ENCODE measurements around the gene ZC3HAV1L. TPM values are rescaled to one million over a fixed set of nuclear protein-coding genes. Genes with fewer than 3 reads are reported as not detected.

Gene ZC3HAV1L
- total RNA-seq, 1 experiment from 2014 or later: 11.8 TPM

DNA sequence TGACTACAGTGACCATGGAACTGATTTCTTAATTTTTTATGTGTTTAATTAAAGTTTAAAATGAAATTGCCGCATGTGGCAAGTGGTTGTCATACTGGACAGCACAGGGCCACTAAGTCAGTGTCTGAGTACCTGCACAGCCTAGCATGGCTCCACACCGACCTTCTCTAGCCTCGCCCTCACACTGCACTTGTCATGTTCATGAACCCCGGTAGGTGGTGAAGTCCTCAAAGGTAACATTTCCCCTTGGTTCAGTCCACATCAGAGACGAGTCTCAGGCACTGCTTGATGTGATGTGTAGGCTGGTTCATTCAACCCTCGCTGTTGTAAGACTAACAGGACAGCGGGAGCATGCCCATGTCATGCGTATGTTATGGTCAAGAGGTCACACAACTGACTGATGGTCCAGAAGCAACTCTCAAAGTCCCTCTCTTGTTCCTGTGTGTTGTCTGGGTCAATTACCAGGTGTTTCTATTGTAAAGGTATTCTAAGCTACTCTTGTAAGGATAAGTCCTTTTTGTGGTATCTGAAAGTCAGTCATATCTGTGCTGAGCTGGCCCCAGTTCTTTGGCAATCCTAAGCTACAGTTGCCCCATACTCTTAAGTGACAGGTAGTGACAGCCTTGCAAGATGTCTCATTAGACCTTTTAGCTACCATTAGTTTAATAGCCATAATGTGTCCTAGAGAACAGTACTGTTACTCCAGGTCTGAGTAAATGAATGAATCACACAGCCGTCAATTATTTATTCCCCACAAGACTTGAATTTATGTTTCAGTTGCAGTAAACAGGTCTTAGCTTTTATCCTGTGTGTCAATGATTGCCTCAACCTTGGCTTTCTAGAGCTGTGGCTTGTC lies 32.9 kb upstream of the ZC3HAV1L start (continued):
- TF ChIP-seq, protein P1, sequence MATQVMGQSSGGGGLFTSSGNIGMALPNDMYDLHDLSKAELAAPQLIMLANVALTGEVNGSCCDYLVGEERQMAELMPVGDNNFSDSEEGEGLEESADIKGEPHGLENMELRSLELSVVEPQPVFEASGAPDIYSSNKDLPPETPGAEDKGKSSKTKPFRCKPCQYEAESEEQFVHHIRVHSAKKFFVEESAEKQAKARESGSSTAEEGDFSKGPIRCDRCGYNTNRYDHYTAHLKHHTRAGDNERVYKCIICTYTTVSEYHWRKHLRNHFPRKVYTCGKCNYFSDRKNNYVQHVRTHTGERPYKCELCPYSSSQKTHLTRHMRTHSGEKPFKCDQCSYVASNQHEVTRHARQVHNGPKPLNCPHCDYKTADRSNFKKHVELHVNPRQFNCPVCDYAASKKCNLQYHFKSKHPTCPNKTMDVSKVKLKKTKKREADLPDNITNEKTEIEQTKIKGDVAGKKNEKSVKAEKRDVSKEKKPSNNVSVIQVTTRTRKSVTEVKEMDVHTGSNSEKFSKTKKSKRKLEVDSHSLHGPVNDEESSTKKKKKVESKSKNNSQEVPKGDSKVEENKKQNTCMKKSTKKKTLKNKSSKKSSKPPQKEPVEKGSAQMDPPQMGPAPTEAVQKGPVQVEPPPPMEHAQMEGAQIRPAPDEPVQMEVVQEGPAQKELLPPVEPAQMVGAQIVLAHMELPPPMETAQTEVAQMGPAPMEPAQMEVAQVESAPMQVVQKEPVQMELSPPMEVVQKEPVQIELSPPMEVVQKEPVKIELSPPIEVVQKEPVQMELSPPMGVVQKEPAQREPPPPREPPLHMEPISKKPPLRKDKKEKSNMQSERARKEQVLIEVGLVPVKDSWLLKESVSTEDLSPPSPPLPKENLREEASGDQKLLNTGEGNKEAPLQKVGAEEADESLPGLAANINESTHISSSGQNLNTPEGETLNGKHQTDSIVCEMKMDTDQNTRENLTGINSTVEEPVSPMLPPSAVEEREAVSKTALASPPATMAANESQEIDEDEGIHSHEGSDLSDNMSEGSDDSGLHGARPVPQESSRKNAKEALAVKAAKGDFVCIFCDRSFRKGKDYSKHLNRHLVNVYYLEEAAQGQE (IDR thresholded peaks at IDR 0.05; ENCODE audit: low read depth): no peak
- TF ChIP-seq CBX3 (IDR thresholded peaks at IDR 0.05; ENCODE audit: low read depth) (no peak), POLR2A (IDR thresholded peaks at IDR 0.05; ENCODE audit: borderline replicate concordance, extremely low read depth, insufficient read depth, insufficient read length) (no peak), TCF7L2 (IDR thresholded peaks at IDR 0.05; ENCODE audit: borderline replicate concordance, extremely low read depth, insufficient read depth, insufficient read length) (no peak), ZNF274 (IDR thresholded peaks at IDR 0.05; ENCODE audit: low read depth, low read length) (no peak)

DNA sequence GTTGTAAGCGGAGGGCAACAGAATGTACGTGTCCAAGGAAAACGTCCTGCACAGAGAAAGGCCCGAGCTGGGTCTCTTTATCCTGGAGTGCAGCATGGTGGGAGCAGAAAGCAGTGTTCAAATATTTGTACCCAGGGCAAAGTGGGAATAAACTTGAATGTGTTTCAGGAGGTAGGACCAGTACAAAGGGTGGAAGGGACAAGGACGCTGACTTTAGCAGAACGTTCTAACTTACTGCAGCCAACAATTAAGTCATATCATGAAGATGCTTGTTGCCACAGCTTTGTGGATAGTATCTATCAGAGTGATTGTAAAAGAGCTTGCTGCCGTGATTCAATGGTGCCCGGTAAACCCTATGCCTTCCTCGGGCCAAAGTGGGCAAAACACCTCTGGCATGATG lies 30.5 kb upstream of the ZC3HAV1L start:
- no peak for DNase-seq (ENCODE audit: low read depth, low spot score)
- Histone ChIP-seq H3K27me3 (ENCODE audit: insufficient read depth, low read length) (no peaks in the 10 kb centered on the region), H3K79me2 (ENCODE audit: insufficient read depth, low read length) (no peaks in the 10 kb centered on the region), H3K4me1 (ENCODE audit: control insufficient read depth in 1 of 2, insufficient read depth in 2 of 2, low read length in 2 of 2) (no peaks in the 10 kb centered on the region), H3K9me3 (ENCODE audit: control insufficient read depth in 1 of 2, insufficient read depth in 1 of 2, low read depth in 1 of 2, low read length in 2 of 2) (no peaks in the 10 kb centered on the region), H3K36me3 (ENCODE audit: control insufficient read depth in 1 of 2, insufficient read depth in 2 of 2, low read length in 2 of 2) (peaks cover 15 to 21% of the 10 kb centered on the region in 2 experiments; a peak in 2 of 4 replicates), H3K4me3 (replicated peaks in 1 of 2; ENCODE audit: low read depth in 1 of 2, low read length in 2 of 2) (no peak overlapping the region), H3K9ac (ENCODE audit: low read length) (no peak overlapping the region), H2AFZ (ENCODE audit: low read depth, low read length, poor library complexity, severe bottlenecking) (no peak overlapping the region), H3K9me2 (ENCODE audit: insufficient read depth) (no peaks in the 10 kb centered on the region), H3K27ac (ENCODE audit: low read depth, low read length) (no peak overlapping the region), H4K20me1 (ENCODE audit: insufficient read depth) (no peaks in the 10 kb centered on the region), H3K4me2 (ENCODE audit: low read length) (no peak overlapping the region)
- ChIA-PET RAD21 (ENCODE audit: low non-redundant PET in 1 of 2, low total read pairs in 2 of 2, uncharacterized antibody in 2 of 2, unreplicated experiment in 2 of 2) (no interaction called here), POLR2A (no interaction called here), CTCF (interaction anchor here (1.6 kb wide), 1 partner anchor 9 kb away, joined by 5 read pairs; no protein-coding TSS in a partner anchor)
- BruUV-seq (replicated peaks): no TSS peak
- intact Hi-C loops (cut with micrococcal nuclease): no loop called here
- ATAC-seq: no peak
- TF ChIP-seq CBX3 (IDR thresholded peaks at IDR 0.05; ENCODE audit: low read depth) (no peak), CEBPB (IDR thresholded peaks at IDR 0.05; ENCODE audit: low read depth) (no peak), TCF7L2 (IDR thresholded peaks at IDR 0.05; ENCODE audit: borderline replicate concordance, extremely low read depth, insufficient read depth, insufficient read length) (no peak), EZH2phosphoT487 (IDR thresholded peaks at IDR 0.05; ENCODE audit: borderline replicate concordance) (no peak), FOSL1 (IDR thresholded peaks at IDR 0.05; ENCODE audit: low read depth) (no peak), JUND (IDR thresholded peaks at IDR 0.05) (no peak), EZH2 (IDR thresholded peaks at IDR 0.05) (no peak), SP1 (IDR thresholded peaks at IDR 0.05; ENCODE audit: low read depth) (no peak), SRF (IDR thresholded peaks at IDR 0.05; ENCODE audit: low read depth) (no peak)
- TF ChIP-seq, protein P1 (IDR thresholded peaks at IDR 0.05; ENCODE audit: low read depth): no peak
- TF ChIP-seq, protein P2, sequence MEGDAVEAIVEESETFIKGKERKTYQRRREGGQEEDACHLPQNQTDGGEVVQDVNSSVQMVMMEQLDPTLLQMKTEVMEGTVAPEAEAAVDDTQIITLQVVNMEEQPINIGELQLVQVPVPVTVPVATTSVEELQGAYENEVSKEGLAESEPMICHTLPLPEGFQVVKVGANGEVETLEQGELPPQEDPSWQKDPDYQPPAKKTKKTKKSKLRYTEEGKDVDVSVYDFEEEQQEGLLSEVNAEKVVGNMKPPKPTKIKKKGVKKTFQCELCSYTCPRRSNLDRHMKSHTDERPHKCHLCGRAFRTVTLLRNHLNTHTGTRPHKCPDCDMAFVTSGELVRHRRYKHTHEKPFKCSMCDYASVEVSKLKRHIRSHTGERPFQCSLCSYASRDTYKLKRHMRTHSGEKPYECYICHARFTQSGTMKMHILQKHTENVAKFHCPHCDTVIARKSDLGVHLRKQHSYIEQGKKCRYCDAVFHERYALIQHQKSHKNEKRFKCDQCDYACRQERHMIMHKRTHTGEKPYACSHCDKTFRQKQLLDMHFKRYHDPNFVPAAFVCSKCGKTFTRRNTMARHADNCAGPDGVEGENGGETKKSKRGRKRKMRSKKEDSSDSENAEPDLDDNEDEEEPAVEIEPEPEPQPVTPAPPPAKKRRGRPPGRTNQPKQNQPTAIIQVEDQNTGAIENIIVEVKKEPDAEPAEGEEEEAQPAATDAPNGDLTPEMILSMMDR (IDR thresholded peaks at IDR 0.05 in 2 of 3, conservative IDR thresholded peaks at IDR 0.05 in 1 of 3; ENCODE audit: borderline replicate concordance in 1 of 3, insufficient read depth in 1 of 3, low read depth in 2 of 3, low read length in 2 of 3): no peak
